HG03025 (cell line): ENCODE data around the gene KCNAB2.
"Not testable (repeated sequence)": the region's sequence is repeated elsewhere in the genome, so short reads cannot be mapped to it uniquely, and the experiment has no call there.

Experiments used
- ATAC-seq: cut with Tn5 transposase; IDR thresholded peaks from one replicate; pipeline ENCODE4 v1.9.1; 2021; ENCODE audit warnings: mild to moderate bottlenecking, moderate library complexity; ENCODE audit not compliant: unreplicated experiment, low FRiP score

KCNAB2 gene

GRCh38 chr1:6052543-6053205 is 7.0 kb downstream of the KCNAB2 start:
- no peak for ATAC-seq

- ATAC-seq: no peak
Observed at GRCh38 chr1:6053206-6053546, 7.5 kb downstream of the KCNAB2 start.

GRCh38 chr1:6054596-6054995 is 8.9 kb downstream of the KCNAB2 start:
- no peak for ATAC-seq

- ATAC-seq: no peak
Observed at GRCh38 chr1:6056572-6056948, 10.9 kb downstream of the KCNAB2 start.

- ATAC-seq: no peak
Observed at GRCh38 chr1:6057170-6057845, 11.6 kb downstream of the KCNAB2 start.

GRCh38 chr1:6059866-6060265 is 14.2 kb downstream of the KCNAB2 start:
- no peak for ATAC-seq

- ATAC-seq: no peak
Observed at GRCh38 chr1:6062670-6063069, 17.0 kb downstream of the KCNAB2 start.

- ATAC-seq: not testable (repeated sequence)
Observed at GRCh38 chr1:6063532-6064053, 17.9 kb downstream of the KCNAB2 start.

GRCh38 chr1:6065093-6065858 is 19.6 kb downstream of the KCNAB2 start:
- ATAC-seq: no peak

GRCh38 chr1:6066680-6067079 is 21.0 kb downstream of the KCNAB2 start:
- no peak for ATAC-seq

GRCh38 chr1:6068073-6068472 is 22.4 kb downstream of the KCNAB2 start:
- no peak for ATAC-seq

GRCh38 chr1:6068932-6069331 is 23.2 kb downstream of the KCNAB2 start:
- no peak for ATAC-seq

GRCh38 chr1:6069573-6069972 is 23.9 kb downstream of the KCNAB2 start:
- ATAC-seq: no peak

- ATAC-seq: no peak
Observed at GRCh38 chr1:6070450-6070974, 24.8 kb downstream of the KCNAB2 start.

- no peak for ATAC-seq
Observed at GRCh38 chr1:6071219-6071618, 25.5 kb downstream of the KCNAB2 start.

GRCh38 chr1:6072774-6073479 is 27.2 kb downstream of the KCNAB2 start:
- ATAC-seq: no peak

- ATAC-seq: no peak
Observed at GRCh38 chr1:6073480-6074053, 27.9 kb downstream of the KCNAB2 start.

- ATAC-seq: no peak
Observed at GRCh38 chr1:6074192-6074901, 28.7 kb downstream of the KCNAB2 start.

- no peak for ATAC-seq
Observed at GRCh38 chr1:6075748-6076147, 30.1 kb downstream of the KCNAB2 start.

- not testable (repeated sequence) for ATAC-seq
Observed at GRCh38 chr1:6077061-6077460, 31.4 kb downstream of the KCNAB2 start.
